H7 (cell line): Measurements from ENCODE around the gene COL24A1. TPM values are rescaled to one million over a fixed set of nuclear protein-coding genes. Genes with fewer than 3 reads are reported as not detected.
"Not testable (repeated sequence)": the region's sequence is repeated elsewhere in the genome, so short reads cannot be mapped to it uniquely, and the experiment has no call there.

Source experiments
- DNase-seq: peaks from one replicate; pipeline ENCODE4 v3.0.0; 2012
- H3K27me3 ChIP-seq: 2 replicates; pipeline ENCODE4 v1.6.0; 2011; ENCODE audit warnings: mild to moderate bottlenecking, low read length; ENCODE audit not compliant: control insufficient read depth, insufficient read depth
- H3K36me3 ChIP-seq: replicated peaks from 2 replicates; pipeline ENCODE4 v1.5.1; 2011; ENCODE audit warnings: low read length; ENCODE audit not compliant: control insufficient read depth, insufficient read depth
- H3K4me3 ChIP-seq: 2 replicates; pipeline ENCODE4 v1.5.1; 2011; ENCODE audit warnings: low read depth, mild to moderate bottlenecking, control low read depth, low read length, moderate library complexity; ENCODE audit not compliant: insufficient read depth
- total RNA-seq: library from RNA; depleted of rRNA; stranded (reverse); fragments of >200 nt; shearing (Covaris generic); gene quantifications from 2 replicates; pipeline ENCODE4 v1.2.3, GENCODE V29; 2014

COL24A1 gene
- total RNA-seq, 1 experiment from 2014 or later: 0.21 TPM

DNA sequence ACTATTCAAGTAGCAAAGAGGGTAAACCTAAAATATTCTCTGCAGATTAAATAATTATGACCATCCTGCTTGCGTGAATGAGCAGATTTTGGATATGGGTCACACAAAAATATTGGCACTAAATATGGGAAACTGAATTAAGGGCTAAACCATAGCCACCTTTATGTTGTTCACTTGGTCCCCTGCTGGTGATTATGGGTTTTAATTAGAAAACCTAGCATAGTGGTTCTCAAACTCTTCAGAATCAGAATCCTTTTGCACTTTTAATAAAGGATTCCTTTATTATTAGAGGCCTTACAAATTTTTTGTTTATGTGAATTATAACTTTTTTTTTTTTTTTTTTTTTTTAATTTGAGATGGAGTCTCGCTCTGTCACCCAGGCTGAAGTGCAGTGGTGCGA is 409.8 kb downstream of the COL24A1 start:
- Histone ChIP-seq H3K27me3 (no peaks in the 10 kb centered on the region), H3K36me3 (no peaks in the 10 kb centered on the region), H3K4me3 (no peak overlapping the region)
- DNase-seq: peak; percentile 4

DNA sequence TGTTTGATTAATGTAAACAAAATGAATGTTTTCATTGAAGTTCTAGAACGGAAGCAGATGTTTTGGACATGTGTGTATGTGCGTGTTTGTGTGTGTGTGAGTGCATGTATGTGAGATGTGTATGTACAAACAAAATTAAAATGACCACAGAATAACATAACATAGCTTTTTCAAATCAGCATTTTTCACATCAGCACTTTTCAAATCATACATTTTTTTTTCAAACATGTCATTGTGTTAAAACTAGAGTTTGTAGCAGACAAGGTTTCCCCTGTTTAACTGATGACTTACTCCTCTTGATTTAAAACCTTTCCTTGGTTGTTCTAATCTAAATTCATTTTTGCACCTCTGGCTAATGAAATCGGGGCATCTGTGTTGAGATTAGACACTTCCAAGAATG is 412.8 kb downstream of the COL24A1 start:
- DNase-seq: no peak
- no peaks in the 10 kb centered on the region for H3K36me3 ChIP-seq
- no peaks in the 10 kb centered on the region for H3K27me3 ChIP-seq
- no peak overlapping the region for H3K4me3 ChIP-seq

DNA sequence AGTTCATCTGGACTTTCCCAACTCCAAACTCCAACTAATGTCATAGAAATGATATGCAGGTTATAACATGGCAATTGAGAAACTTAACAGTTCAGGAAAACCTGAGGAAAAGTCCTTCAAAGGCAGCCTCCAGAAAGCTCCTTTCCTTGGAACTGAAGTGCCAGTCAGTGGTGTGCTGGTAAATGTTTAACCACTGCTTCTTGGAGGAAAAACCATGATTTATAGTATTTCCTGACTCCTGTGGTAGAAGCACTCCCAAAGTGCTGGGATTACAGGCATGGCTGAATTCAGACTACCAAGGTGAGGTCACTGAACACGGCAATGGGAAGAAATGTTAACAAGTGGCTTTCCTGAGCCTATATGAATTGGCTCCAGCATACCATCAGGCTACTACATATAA is 421.6 kb downstream of the COL24A1 start:
- Histone ChIP-seq H3K4me3 (no peak overlapping the region), H3K27me3 (no peaks in the 10 kb centered on the region)
- DNase-seq: no peak

GRCh38 chr1:85718678-85719340 is 437.8 kb downstream of the COL24A1 start:
- Histone ChIP-seq H3K27me3 (no peaks in the 10 kb centered on the region), H3K36me3 (no peaks in the 10 kb centered on the region), H3K4me3 (no peak overlapping the region)
- no peak for DNase-seq

More for the DNA sequence above, 421.6 kb downstream of the COL24A1 start:
- no peaks in the 10 kb centered on the region for H3K36me3 ChIP-seq

DNA sequence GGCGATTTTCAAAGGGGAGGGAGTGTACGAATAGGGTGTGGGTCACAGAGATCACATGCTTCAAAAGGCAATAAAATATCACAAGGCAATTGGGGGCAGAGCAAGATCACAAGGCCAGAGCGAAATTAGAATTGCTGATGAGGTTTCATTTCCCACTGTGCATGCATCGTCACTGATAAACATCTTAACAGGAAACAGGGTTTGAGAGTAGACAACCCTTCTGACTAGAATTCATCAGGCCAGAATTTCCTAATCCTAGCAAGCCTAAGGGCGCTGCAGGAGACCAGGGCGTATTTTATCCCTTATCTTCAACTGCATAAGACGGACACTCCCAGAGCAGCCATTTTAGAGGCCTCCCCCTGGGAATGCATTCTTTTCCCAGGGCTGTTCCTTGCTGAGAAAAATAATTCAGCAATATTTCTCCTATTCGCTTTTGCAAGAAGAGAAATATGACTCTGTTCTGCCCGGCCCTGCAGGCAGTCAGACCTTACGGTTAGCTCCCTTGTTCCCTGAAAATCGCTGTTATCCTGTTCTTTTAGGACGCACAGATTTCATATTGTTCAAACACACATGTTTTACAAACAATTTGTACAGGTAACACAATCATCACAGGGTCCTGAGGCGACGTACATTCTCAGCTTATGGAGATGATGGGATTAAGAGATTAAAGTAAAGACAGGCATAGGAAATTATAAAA is 442.0 kb downstream of the COL24A1 start:
- not testable (repeated sequence) for H3K4me3 ChIP-seq, DNase-seq, H3K27me3 ChIP-seq

GRCh38 chr1:85708829-85709227 is 447.7 kb downstream of the COL24A1 start:
- no peak for DNase-seq
- Histone ChIP-seq H3K36me3 (peaks cover 5% of the 10 kb centered on the region), H3K4me3 (no peak overlapping the region), H3K27me3 (no peaks in the 10 kb centered on the region)

More for the DNA sequence above, 442.0 kb downstream of the COL24A1 start:
- H3K36me3 ChIP-seq: not testable (repeated sequence)

DNA sequence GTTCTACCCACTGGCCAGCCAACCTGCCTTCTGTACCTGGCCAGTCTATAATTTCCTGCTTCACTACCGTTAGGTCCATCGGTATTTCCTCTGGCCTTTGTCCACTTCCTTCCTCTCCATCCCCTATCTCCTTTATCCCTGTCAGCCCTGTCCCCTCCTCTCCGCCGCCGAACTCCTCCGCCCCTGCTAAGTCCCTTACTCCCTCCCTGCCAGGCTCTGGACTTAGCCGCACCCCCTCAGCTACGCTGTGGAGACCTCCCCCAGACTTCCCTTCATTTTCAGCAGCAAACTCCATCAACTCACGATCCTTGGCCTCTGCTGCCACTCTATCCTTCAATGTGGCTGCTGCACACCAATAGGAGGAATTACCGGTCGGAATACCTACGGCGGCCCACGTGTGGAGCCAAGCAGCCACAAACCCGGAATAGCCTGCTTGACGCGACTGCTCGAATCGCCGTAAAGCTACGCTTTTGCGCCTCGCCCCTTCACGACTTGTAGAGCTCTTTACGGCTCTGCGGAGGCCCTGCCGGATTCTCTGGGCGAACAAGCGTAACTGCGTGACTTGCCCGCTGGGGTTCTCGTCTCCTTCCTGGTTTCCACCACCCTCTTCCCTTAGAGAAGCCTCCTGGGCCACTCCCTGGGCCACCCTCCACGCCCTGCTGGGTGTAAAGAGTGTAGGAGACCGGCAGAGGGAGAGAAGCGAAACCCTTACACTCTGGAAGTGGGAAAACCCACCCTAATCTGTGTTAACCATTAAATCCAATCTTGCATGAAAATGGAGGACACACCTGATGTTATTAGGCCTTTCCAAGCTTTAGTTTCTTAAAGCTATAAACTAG is 448.4 kb downstream of the COL24A1 start, which contains the start of gene ZNHIT6:
Gene ZNHIT6, minus strand, starts transcription at position 444 of the 839 bp plus-strand sequence. Its CDS starts 149 bp downstream, at position 295.
- Histone ChIP-seq H3K36me3 (peaks cover 5% of the 10 kb centered on the region), H3K27me3 (no peaks in the 10 kb centered on the region), H3K4me3 (peak within 1 kb of the TSS; percentile 65)
- peak; percentile 54 for DNase-seq

DNA sequence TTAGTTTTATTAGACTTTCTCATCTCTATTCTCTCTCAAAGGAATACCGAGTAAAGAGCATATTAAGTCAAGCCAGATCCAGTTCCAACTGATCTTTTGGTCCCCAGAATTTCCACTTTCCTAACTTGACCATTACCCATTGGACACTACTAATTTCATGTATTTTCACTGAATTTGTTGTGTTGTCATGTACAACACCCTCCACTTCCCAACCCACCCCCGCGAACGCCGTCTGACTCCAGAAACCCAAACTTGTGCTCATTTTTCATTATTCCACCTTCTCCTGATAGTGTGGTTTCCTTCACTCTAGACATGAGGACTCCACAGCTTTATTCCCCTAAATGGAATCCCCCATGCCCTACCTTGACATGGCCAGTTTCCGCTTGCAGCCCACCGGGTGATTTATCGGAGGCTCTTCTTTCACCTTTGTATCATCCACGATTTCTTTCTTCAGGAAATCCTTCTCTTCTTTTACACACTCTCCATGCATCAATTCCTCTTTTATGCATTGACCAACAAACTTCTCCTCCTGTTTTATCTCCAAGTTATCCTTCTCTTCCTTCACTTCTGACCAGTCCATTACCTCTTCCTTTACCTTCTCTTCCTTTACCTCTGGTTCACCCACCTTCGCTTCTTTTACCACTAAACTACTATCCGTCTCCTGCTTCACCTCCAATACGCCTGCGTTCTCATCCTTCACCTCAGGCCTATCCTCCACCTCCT is 449.1 kb downstream of the COL24A1 start:
- Histone ChIP-seq H3K27me3 (no peaks in the 10 kb centered on the region), H3K4me3 (peak overlapping the region; percentile 65), H3K36me3 (peaks cover 6% of the 10 kb centered on the region)
- no peak for DNase-seq

GRCh38 chr1:85705940-85706339 is 450.6 kb downstream of the COL24A1 start:
- DNase-seq: no peak
- Histone ChIP-seq H3K36me3 (peaks cover 8% of the 10 kb centered on the region), H3K27me3 (no peaks in the 10 kb centered on the region), H3K4me3 (no peak overlapping the region)

DNA sequence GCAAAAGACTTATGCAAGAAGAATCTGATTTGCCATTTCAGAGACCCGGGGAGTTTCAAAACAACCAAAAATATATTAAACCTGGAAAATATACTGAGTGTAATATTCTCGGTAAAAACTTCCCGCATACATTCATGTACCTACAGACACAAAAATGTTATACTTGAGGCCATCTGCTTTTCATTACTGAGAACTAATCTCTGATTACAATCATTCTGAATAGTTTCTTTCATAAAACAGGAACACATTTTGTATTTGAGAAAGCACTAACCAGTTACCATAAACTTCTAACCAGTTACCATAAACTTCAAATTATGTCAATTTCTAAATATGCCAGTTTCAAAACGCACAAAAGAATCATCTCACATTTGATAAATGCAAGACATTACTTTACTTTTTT is 456.1 kb downstream of the COL24A1 start:
- no peaks in the 10 kb centered on the region for H3K27me3 ChIP-seq
- no peak overlapping the region for H3K4me3 ChIP-seq
- DNase-seq: no peak
- peaks cover 8% of the 10 kb centered on the region for H3K36me3 ChIP-seq

DNA sequence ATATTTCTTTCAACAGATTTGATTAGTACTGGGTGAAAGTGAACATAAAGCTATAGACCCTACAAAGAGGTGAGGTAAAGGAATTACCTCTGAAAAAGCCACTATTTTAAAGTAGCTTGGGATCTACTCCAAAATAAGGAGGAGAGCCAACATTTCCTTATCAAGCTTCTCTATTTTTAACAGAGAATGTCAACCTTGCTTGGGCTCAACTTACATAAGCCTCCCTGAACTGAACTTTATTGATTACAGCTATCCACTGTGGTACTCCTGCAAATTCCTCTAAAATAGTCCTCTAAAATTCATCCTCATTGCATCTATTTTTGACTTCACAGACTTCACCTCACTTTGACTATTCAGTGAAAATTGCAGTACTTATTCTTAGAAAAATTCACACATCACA is 458.7 kb downstream of the COL24A1 start:
- no peak for DNase-seq
- H3K4me3 ChIP-seq: no peak overlapping the region
- peaks cover 4% of the 10 kb centered on the region for H3K36me3 ChIP-seq
- no peaks in the 10 kb centered on the region for H3K27me3 ChIP-seq

- Histone ChIP-seq H3K27me3 (no peaks in the 10 kb centered on the region), H3K36me3 (no peaks in the 10 kb centered on the region; the same call in 1 of the 2 replicates), H3K4me3 (no peak overlapping the region)
- DNase-seq: no peak
Observed at GRCh38 chr1:85692730-85693314, 463.8 kb downstream of the COL24A1 start.

DNA sequence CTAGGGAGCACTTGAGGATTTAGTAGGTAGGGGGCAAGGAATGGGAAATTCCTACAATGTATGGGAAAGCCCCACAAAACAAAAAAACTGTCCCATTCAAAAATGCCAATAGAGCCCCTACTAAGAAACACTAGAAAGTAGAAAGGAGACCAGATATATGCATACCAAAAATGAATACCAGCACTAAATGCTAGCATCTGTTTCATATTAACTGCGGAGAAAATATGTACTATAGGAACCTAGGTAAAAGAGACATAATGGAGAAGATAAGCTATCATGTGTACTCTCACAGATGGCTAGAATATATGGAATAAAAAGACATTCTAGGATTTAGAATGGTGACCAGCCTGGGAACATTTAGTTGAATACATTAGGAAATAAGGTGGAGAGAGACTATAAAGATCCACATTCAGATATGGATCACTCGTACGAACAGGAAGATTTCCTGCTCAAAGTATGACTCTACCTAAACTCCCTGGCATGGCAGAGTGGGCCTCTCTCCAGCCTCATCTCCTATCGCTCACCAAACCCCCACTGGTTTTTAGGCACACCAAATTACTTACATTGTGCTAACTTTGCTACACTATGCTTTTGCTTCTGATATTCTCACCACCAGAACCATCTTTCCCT is 466.7 kb downstream of the COL24A1 start:
- Histone ChIP-seq H3K4me3 (no peak overlapping the region), H3K36me3 (no peaks in the 10 kb centered on the region), H3K27me3 (no peaks in the 10 kb centered on the region)
- no peak for DNase-seq
